GM13977 (cell line): ENCODE results near the gene UCP2.
A peak's percentile ranks its signal among the peaks of the same experiment; 100 is the strongest.

ENCODE experiments used
- DNase-seq: peaks from one replicate; pipeline ENCODE4 v3.0.0; 2012; ENCODE audit warnings: low spot score
- CTCF ChIP-seq: IDR thresholded peaks from 2 replicates; pipeline ENCODE4 v1.5.1; 2012; ENCODE audit warnings: mild to moderate bottlenecking, control low read depth; ENCODE audit not compliant: insufficient read depth; ENCODE audit errors: extremely low read depth, missing control alignments
- in situ Hi-C: fragments of 300-500 bp; cut with MboI; formaldehyde crosslinking; loops from one replicate; pipeline ENCODE4 v1.12.0; 2022; ENCODE audit warnings: low sequenced_read_pairs, low pct_unique_long_range_greater_than_20kb, mixed read lengths, inconsistent platforms; ENCODE audit not compliant: unreplicated experiment

Gene UCP2

GRCh38 chr11:73931951-73932350, 50.7 kb downstream of the UCP2 start:
- no peak for DNase-seq
- TF ChIP-seq CTCF: no peak
- in situ Hi-C loops: no loop called here

GRCh38 chr11:73931039-73931645, 51.5 kb downstream of the UCP2 start:
- TF ChIP-seq CTCF: peak; percentile 40
- in situ Hi-C loops: no loop called here
- peak; percentile 42 for DNase-seq

GRCh38 chr11:73929388-73929787, 53.3 kb downstream of the UCP2 start:
- TF ChIP-seq CTCF: no peak
- in situ Hi-C loops: no loop called here
- no peak for DNase-seq
